ENCODE data around the gene ME3.
"Not testable (repeated sequence)": the region's sequence is repeated elsewhere in the genome, so short reads cannot be mapped to it uniquely, and the experiment has no call there.

Gene ME3

GRCh38 chr11:86666193-86666592 is 6.2 kb downstream of the ME3 start:
- in situ Hi-C loops (cut with MboI; ENCODE audit: low sequenced_read_pairs) = no loop called here

GRCh38 chr11:86664930-86665329 is 7.5 kb downstream of the ME3 start:
- in situ Hi-C loops (cut with MboI; ENCODE audit: low sequenced_read_pairs) = no loop called here

- in situ Hi-C loops (cut with MboI; ENCODE audit: low sequenced_read_pairs) = no loop called here
These were observed 8.7 kb downstream of the ME3 start for GRCh38 chr11:86663761-86664160.

GRCh38 chr11:86663291-86663690 is 9.1 kb downstream of the ME3 start:
- in situ Hi-C loops (cut with MboI; ENCODE audit: low sequenced_read_pairs) = no loop called here

GRCh38 chr11:86660736-86661135 is 11.7 kb downstream of the ME3 start:
- in situ Hi-C loops (cut with MboI; ENCODE audit: low sequenced_read_pairs) = no loop called here

GRCh38 chr11:86660088-86660487 is 12.3 kb downstream of the ME3 start:
- in situ Hi-C loops (cut with MboI; ENCODE audit: low sequenced_read_pairs) = no loop called here

- in situ Hi-C loops (cut with MboI; ENCODE audit: low sequenced_read_pairs) = no loop called here
These were observed 13.9 kb downstream of the ME3 start for GRCh38 chr11:86658534-86658933.

- in situ Hi-C loops (cut with MboI; ENCODE audit: low sequenced_read_pairs) = not testable (repeated sequence)
These were observed 27.2 kb downstream of the ME3 start for GRCh38 chr11:86645212-86645611.

GRCh38 chr11:86644291-86644690 is 28.1 kb downstream of the ME3 start:
- in situ Hi-C loops (cut with MboI; ENCODE audit: low sequenced_read_pairs) = no loop called here

GRCh38 chr11:86641537-86642261 is 30.7 kb downstream of the ME3 start:
- in situ Hi-C loops (cut with MboI; ENCODE audit: low sequenced_read_pairs) = no loop called here

GRCh38 chr11:86639137-86639536 is 33.3 kb downstream of the ME3 start:
- in situ Hi-C loops (cut with MboI; ENCODE audit: low sequenced_read_pairs) = no loop called here

GRCh38 chr11:86638673-86639072 is 33.7 kb downstream of the ME3 start:
- in situ Hi-C loops (cut with MboI; ENCODE audit: low sequenced_read_pairs) = no loop called here

GRCh38 chr11:86637988-86638387 is 34.4 kb downstream of the ME3 start:
- in situ Hi-C loops (cut with MboI; ENCODE audit: low sequenced_read_pairs) = no loop called here

- in situ Hi-C loops (cut with MboI; ENCODE audit: low sequenced_read_pairs) = no loop called here
These were observed 36.1 kb downstream of the ME3 start for GRCh38 chr11:86636275-86636674.

GRCh38 chr11:86632499-86633269 is 39.7 kb downstream of the ME3 start:
- in situ Hi-C loops (cut with MboI; ENCODE audit: low sequenced_read_pairs) = no loop called here

GRCh38 chr11:86630229-86630981 is 42.0 kb downstream of the ME3 start:
- in situ Hi-C loops (cut with MboI; ENCODE audit: low sequenced_read_pairs) = no loop called here

GRCh38 chr11:86629045-86629706 is 43.2 kb downstream of the ME3 start:
- in situ Hi-C loops (cut with MboI; ENCODE audit: low sequenced_read_pairs) = no loop called here

GRCh38 chr11:86627776-86628455 is 44.5 kb downstream of the ME3 start:
- in situ Hi-C loops (cut with MboI; ENCODE audit: low sequenced_read_pairs) = no loop called here

- in situ Hi-C loops (cut with MboI; ENCODE audit: low sequenced_read_pairs) = no loop called here
These were observed 46.4 kb downstream of the ME3 start for GRCh38 chr11:86625981-86626380.

GRCh38 chr11:86625544-86625943 is 46.9 kb downstream of the ME3 start:
- in situ Hi-C loops (cut with MboI; ENCODE audit: low sequenced_read_pairs) = no loop called here
